K562 (cell line): ENCODE measurements around the gene C1orf21.

Experiments used
- ATF6 ChIP-seq: sonication (generic); formaldehyde crosslinking; IDR thresholded peaks from 2 replicates; pipeline ENCODE4 v1.4.0; 2020; ENCODE audit warnings: mild to moderate bottlenecking, missing genetic modification reagents
- FOXK2 ChIP-seq, 2 experiments: fragments of 450-650 bp; IDR thresholded peaks in 1 of 2; conservative IDR thresholded peaks in 1 of 2; 2 replicates each; pipeline ENCODE4 v1.6.1; 2016; ENCODE audit warnings: low read depth in 2 of 2, mild to moderate bottlenecking in 1 of 2
- FOXM1 ChIP-seq, 2 experiments: fragments of 450-650 bp in 1 of 2; sonication (generic) in 1 of 2; formaldehyde crosslinking in 1 of 2; IDR thresholded peaks; 2 replicates each; pipeline versions ENCODE4 v1.6.1 to v1.9.0; 2017 to 2022; ENCODE audit warnings: low read depth in 2 of 2, mild to moderate bottlenecking in 2 of 2, missing genetic modification reagents in 1 of 2, moderate library complexity in 1 of 2
- GTF2F1 ChIP-seq: IDR thresholded peaks from 2 replicates; pipeline ENCODE4 v1.6.1; 2011; ENCODE audit warnings: low read depth, low read length, improper control_type of control experiment
- PML ChIP-seq: IDR thresholded peaks from 2 replicates; pipeline ENCODE4 v1.6.1; 2012; ENCODE audit warnings: low read length, inconsistent platforms
- ZSCAN32 ChIP-seq: fragments of 450-650 bp; formaldehyde crosslinking; IDR thresholded peaks from 2 replicates; pipeline ENCODE4 v1.4.0; 2020; ENCODE audit warnings: mild to moderate bottlenecking, moderate library complexity

- no peak for TF ChIP-seq ZSCAN32 (CRISPR knock-in tag)
- no peak for TF ChIP-seq ATF6 (CRISPR knock-in tag)
- TF ChIP-seq FOXM1 (IDR thresholded peaks at IDR 0.05; ENCODE audit: low read depth) = no peak
- no peak for TF ChIP-seq FOXM1 (CRISPR knock-in tag; IDR thresholded peaks at IDR 0.05; ENCODE audit: low read depth)
- no peak for TF ChIP-seq PML
- TF ChIP-seq FOXK2 (conservative IDR thresholded peaks at IDR 0.05 in 1 of 2, IDR thresholded peaks at IDR 0.05 in 1 of 2; ENCODE audit: low read depth in 2 of 2) = no peak
- TF ChIP-seq GTF2F1 = no peak
Measured at GRCh38 chr1:184616504-184616903, 229.7 kb downstream of the C1orf21 start.
